HG03280 (cell line): Measurements from ENCODE around the gene FBXO27.
A peak's percentile ranks its signal among the peaks of the same experiment; 100 is the strongest.
"Not testable (repeated sequence)": the region's sequence is repeated elsewhere in the genome, so short reads cannot be mapped to it uniquely, and the experiment has no call there.

ENCODE experiments used
- ATAC-seq: cut with Tn5 transposase; IDR thresholded peaks from one replicate; pipeline ENCODE4 v1.9.1; 2021; ENCODE audit warnings: mild to moderate bottlenecking, moderate library complexity; ENCODE audit not compliant: unreplicated experiment

FBXO27 gene

DNA sequence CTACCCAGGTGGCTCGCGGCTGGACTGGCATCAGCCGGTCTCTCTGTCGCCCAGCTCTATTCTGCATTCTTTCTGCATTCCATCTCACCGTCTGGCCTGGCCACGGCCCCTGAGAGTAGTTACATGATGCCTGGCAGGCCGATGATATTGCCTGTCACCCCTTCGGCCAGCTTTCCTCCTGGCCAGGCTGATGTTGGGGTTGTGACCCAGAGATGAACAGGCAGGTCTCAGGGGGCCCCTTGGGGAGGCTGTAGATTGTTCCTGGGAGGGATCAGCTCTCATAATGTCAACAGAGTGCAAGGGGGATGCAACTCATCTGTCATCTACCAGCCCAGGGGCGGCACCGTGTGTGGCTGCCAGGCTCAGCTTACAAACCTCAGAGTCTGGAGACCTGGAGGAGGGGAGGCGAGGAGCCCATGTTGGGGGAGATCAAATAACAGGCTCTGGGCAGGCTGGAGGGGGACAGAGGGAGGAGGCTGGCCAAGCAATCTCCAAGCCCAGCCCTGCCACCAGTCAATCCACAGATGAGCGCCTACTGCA, 43.2 kb downstream of the FBXO27 start:
- ATAC-seq, result no peak

DNA sequence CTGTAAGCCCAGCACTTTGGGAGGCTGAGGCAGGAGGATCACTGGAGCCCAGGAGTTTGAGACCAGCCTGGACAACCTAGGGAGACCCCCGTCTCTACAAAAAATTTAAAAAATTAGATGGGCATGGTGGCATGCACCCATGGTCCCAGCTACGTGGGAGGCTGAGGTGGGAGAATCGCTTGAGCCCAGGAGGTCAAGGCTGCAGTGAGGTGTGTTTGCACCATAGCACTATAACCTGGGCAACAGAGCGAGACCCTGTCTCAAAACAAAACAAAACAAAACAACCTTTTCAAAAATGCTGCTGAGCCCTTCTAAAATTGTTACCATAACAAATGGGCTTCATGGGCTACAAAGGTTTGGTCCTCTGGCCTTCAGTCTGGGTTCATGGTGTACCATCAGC, 43.7 kb downstream of the FBXO27 start:
- not testable (repeated sequence) for ATAC-seq

DNA sequence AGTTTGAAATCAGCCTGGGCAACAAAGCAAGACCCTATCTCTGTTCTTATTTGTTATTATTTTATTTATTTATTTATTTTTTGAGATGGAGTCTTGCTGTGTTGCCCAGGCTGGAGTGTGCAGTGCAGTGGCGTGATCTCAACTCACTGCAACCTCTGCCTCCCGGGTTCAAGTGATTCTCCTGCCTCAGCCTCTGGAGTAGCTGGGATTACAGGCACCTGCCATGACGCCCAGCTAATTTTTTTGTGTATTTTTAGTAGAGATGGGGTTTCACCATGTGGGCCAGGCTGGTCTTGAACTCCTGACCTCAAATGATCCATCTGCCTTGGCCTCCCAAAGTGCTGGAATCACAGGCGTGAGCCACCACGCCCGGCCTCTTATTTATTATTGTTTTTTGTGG, 44.6 kb downstream of the FBXO27 start:
- ATAC-seq, result not testable (repeated sequence)

- no peak for ATAC-seq
Measured at GRCh38 chr19:38985262-38985661, 47.1 kb downstream of the FBXO27 start.

GRCh38 chr19:38980583-38981374, 51.6 kb downstream of the FBXO27 start:
- ATAC-seq, result no peak

- ATAC-seq, result no peak
Measured at GRCh38 chr19:38979812-38980211, 52.5 kb downstream of the FBXO27 start.

DNA sequence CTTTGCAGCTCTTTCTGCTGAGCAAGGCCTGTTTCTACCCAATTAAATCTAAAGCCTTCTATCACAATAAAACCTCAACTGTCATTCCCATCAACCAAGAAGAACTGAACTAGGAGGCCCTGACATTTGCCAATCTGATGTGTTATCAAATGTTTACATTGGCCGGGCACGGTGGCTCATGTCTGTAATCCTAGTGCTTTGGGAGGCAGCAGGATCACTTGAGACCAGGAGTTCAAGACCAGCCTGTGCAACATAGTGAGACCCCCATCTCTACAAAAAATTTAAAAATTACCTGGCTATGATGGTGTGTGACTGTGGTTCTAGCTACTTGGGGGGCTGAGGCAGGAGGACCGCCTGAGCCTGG, 54.0 kb downstream of the FBXO27 start:
- ATAC-seq, result no peak

DNA sequence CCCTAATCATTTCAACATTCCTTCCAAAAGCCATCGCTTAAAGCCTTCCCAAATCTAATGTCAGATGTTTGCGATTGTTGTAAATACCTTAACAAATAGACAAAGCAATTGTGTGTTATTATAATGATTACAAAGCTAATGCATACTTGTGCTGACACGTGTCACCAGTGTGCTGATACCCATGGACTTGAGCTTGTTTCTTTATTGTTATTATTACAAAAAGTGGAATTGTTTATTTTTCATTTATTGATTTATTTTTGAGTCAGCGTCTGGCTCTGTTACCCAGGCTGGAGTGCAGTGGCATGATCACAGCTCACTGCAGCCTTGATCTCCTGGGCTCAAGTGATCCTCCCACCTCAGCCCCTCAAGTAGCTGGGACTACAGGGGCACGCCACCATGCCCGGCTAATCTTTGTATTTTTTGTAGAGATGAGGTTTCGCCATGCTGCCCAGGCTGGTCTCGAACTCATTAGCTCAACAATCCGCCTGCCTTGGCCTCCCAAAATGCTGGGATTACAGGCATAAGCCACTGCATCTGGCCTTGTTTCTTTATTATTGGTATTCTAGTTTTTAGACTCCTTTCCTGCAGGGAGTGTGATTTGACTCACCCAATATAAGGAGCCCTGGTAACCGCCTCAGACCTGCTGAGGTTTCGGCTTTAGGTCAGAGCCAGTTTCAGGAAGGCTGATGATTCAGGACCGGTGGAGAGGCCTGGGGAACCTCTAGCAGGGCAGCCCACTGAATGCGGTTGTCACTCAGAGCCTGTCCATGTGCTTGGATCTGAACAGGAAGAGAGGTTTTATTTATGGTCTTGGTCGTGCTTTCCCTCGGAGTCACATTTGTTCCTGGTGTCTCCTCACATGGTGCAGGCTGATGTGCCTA, 54.7 kb downstream of the FBXO27 start:
- peak; percentile 82 for ATAC-seq

- no peak for ATAC-seq
Measured at GRCh38 chr19:38975861-38976271, 56.5 kb downstream of the FBXO27 start.

DNA sequence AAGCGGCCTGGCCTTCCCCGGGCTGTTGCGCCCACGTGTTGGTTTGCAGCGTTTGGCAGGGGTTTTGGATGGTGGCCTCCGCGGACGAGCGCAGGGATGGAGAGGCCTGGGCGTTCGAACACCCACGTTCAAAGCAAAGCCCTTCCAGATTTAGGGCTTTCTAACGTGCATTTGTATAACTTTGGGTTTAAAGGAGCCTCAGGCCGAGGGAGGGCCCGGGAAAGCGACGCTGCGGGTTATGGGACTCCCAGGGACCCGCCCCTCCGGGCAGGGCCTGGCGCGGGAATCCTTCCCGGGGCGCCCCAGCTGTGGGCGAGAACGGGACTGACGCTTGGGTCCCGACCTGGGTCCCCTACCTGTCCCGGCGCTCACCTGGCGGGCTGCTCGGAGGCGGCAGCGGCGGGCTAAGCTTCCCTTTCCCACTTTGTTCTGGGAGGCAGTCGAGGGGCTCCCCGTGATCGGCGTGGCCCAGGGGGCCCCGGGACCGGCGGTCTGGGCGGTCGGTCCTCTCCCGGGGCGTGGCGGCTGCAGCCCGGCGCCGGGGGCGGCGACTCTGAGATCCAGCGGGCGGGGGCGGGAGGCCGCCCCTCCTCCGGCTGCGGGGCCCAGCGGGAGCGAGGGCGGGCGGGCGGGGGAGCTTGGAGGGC, 57.0 kb downstream of the FBXO27 start, which contains the start of gene FBXO17:
Gene FBXO17, minus strand, starts transcription at position 529 of the 647 bp plus-strand sequence. CDS start 25,423 bp downstream, outside the sequence.
- ATAC-seq, result no peak

GRCh38 chr19:38974624-38975213, 57.6 kb downstream of the FBXO27 start:
- ATAC-seq, result no peak
